ENCODE measurements around the gene CAMTA1. TPM values are rescaled to one million over a fixed set of nuclear protein-coding genes. Genes with fewer than 3 reads are reported as not detected.

CAMTA1 gene
- total RNA-seq, 1 donor from 2014 or later: 160 TPM

DNA sequence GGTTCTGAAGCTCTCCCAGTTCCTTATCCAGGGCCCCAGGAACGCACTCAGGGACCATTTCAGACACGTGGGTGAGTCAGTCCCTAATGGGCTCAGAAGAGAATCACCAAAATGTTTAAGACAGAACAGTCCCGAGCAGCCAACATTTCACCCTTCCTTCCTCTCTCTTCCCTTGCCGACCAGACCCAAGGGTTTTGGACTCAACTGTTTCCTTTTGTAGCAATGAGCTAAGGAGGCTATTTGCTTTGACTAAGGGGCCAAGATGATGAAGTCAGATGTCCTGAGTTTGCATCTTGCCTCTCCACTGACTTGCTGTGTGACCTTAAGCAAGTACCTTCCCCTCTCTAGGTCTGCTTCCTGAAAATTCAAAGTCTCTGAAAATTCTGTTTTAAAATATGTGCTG, 513.5 kb downstream of the CAMTA1 start:
- Histone ChIP-seq H3K4me3 (no peak overlapping the region), H3K27ac (replicated peaks) (no peak overlapping the region), H3K9me3 (replicated peaks) (peaks cover 23% of the 10 kb centered on the region), H3K4me1 (peaks cover 22% of the 10 kb centered on the region), H3K27me3 (ENCODE audit: low read depth) (peaks cover 4% of the 10 kb centered on the region), H3K36me3 (no peaks in the 10 kb centered on the region)
- TF ChIP-seq, protein P1, sequence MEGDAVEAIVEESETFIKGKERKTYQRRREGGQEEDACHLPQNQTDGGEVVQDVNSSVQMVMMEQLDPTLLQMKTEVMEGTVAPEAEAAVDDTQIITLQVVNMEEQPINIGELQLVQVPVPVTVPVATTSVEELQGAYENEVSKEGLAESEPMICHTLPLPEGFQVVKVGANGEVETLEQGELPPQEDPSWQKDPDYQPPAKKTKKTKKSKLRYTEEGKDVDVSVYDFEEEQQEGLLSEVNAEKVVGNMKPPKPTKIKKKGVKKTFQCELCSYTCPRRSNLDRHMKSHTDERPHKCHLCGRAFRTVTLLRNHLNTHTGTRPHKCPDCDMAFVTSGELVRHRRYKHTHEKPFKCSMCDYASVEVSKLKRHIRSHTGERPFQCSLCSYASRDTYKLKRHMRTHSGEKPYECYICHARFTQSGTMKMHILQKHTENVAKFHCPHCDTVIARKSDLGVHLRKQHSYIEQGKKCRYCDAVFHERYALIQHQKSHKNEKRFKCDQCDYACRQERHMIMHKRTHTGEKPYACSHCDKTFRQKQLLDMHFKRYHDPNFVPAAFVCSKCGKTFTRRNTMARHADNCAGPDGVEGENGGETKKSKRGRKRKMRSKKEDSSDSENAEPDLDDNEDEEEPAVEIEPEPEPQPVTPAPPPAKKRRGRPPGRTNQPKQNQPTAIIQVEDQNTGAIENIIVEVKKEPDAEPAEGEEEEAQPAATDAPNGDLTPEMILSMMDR (IDR thresholded peaks at IDR 0.05; ENCODE audit: borderline replicate concordance): no peak
- DNase-seq: no peak
- intact Hi-C loops (cut with micrococcal nuclease): no loop called here

DNA sequence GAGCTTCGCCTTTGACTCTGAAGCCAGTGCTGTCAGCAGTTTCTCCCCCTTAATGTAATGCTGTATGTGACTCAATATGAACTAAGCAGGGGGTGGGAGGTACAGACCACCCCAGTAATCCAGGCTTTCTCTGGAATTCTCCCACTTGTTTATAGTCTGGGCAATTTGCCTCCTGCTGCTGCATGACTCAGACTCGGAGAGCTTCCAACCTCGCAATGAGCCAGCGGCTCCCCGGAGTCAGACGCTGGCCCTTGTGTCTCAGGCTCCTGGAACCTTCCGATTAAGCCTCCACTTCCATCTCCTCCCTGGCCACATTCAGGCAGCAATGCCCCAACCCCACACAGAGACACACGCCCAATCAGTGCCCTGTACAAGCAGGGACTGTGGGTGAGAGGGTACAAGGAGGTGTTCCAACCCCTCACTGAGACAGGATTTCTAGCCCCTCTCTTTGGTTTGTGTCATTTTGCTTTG, 514.1 kb downstream of the CAMTA1 start:
- Histone ChIP-seq H3K27ac (replicated peaks) (no peak overlapping the region), H3K36me3 (no peaks in the 10 kb centered on the region), H3K27me3 (ENCODE audit: low read depth) (peaks cover 4% of the 10 kb centered on the region), H3K4me1 (peaks cover 22% of the 10 kb centered on the region), H3K4me3 (no peak overlapping the region), H3K9me3 (replicated peaks) (peaks cover 23% of the 10 kb centered on the region)
- DNase-seq: peak; percentile 50
- intact Hi-C loops (cut with micrococcal nuclease): no loop called here
- TF ChIP-seq, protein P1 (IDR thresholded peaks at IDR 0.05; ENCODE audit: borderline replicate concordance): no peak

DNA sequence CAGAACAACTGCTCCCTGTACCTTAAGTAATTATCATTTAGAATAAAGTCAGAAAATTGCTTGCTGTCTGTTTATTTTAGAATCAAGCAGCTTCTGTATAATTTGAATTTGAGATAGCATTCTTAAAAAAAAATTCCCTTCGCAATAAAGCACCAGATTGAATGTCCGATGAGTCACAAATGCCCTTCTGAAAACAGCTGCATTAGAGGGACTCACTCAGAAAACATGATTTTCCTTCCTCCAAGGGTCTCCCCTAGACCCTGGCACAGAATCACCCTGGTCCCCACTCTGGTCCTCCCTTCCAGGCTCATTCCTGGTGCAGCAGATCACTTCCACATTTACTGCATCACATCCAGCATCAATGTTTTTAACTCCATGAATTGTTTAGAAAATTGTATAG, 514.7 kb downstream of the CAMTA1 start:
- TF ChIP-seq, protein P1 (IDR thresholded peaks at IDR 0.05; ENCODE audit: borderline replicate concordance): no peak
- no peak overlapping the region for H3K27ac ChIP-seq (replicated peaks)
- peaks cover 22% of the 10 kb centered on the region for H3K4me1 ChIP-seq
- no peaks in the 10 kb centered on the region for H3K36me3 ChIP-seq
- H3K9me3 ChIP-seq (replicated peaks): peaks cover 23% of the 10 kb centered on the region
- intact Hi-C loops (cut with micrococcal nuclease): no loop called here
- peaks cover 4% of the 10 kb centered on the region for H3K27me3 ChIP-seq (ENCODE audit: low read depth)
- DNase-seq: no peak
- H3K4me3 ChIP-seq: no peak overlapping the region

DNA sequence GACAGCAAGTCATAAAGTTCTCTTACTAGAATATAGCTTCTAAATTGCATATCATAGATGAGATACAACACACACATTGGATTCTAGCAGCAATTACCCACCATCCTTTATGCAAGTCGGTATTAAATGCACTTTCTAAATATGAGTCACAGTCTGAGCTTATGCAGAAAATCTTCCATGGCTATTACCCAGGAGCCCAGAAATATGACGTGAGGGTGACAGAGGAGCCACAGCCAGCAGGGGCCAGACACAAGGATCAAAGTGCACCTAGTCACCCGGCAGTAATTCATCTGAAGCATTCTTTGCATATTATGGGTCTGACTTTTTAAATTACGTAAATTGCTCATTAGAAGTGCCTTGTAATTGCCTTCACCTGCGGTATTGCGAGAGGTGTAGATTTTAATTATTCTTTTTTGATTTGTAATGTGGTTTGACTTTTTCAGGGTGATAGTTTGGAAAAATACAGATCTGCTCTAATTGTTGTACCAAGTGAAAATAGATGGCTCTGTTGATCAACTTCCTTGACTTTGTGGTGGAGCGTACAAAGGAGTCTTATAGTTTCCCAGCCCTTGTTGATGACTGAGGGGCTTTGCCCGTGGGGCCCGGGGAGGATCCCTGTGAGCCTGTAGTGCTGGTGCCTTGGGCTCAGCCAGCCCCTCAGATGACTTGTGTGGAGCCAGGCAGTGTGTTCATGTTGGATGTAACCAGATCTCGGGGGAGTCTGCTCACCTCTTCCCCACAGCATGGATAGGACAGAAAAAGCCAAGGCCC, 515.8 kb downstream of the CAMTA1 start:
- no peak for DNase-seq
- Histone ChIP-seq H3K27ac (replicated peaks) (no peak overlapping the region), H3K4me1 (peaks cover 22% of the 10 kb centered on the region), H3K27me3 (ENCODE audit: low read depth) (peaks cover 4% of the 10 kb centered on the region), H3K36me3 (no peaks in the 10 kb centered on the region), H3K4me3 (no peak overlapping the region), H3K9me3 (replicated peaks) (peaks cover 23% of the 10 kb centered on the region)
- TF ChIP-seq, protein P1 (IDR thresholded peaks at IDR 0.05; ENCODE audit: borderline replicate concordance): no peak
- intact Hi-C loops (cut with micrococcal nuclease): no loop called here

DNA sequence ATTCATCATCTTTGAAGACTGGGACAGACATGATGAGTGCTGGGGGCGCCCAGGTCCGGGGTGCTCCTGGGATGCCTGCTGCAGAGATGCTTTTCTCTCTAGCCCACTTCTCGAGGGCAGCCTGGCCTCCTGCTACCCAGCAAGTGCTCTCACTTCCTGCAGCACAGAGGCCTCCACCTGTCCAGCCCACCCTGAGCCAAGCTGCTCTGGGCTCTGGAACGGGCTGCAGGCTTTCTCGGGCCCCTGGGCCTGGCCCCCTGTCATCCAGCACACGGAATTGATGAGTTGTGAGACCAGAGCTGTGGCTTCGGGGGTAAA, 516.4 kb downstream of the CAMTA1 start:
- TF ChIP-seq, protein P1 (IDR thresholded peaks at IDR 0.05; ENCODE audit: borderline replicate concordance): no peak
- H3K36me3 ChIP-seq: no peaks in the 10 kb centered on the region
- no peak overlapping the region for H3K4me3 ChIP-seq
- H3K4me1 ChIP-seq: peaks cover 22% of the 10 kb centered on the region
- peaks cover 4% of the 10 kb centered on the region for H3K27me3 ChIP-seq (ENCODE audit: low read depth)
- no peak overlapping the region for H3K27ac ChIP-seq (replicated peaks)
- peaks cover 21% of the 10 kb centered on the region for H3K9me3 ChIP-seq (replicated peaks)
- intact Hi-C loops (cut with micrococcal nuclease): no loop called here
- DNase-seq: no peak

All from left ventricle myocardium inferior (tissue), 1 donor.